Kidney (tissue), 14 donors: ENCODE data around the gene IRF5. TPM values are rescaled to one million over a fixed set of nuclear protein-coding genes. Genes with fewer than 3 reads are reported as not detected.

Experiments used
- DNase-seq, 5 donors: peaks; one replicate each; pipeline ENCODE4 v3.0.0-alpha.2; 2013 to 2020
- FAIRE-seq: peaks from 2 replicates; lab custom pipeline; 2012; peaks lifted over from hg19 to GRCh38; lab: Jason Lieb, UNC
- H3K27ac ChIP-seq, 2 donors: one replicate each; pipeline ENCODE4 v1.7.0; 2013; ENCODE audit warnings: low read depth in 2 of 2, low read length in 2 of 2, inconsistent platforms in 1 of 2
- H3K27me3 ChIP-seq: one replicate; pipeline ENCODE4 v1.7.1; 2013; ENCODE audit warnings: low read length, inconsistent platforms; ENCODE audit not compliant: control insufficient read depth, insufficient read depth
- H3K36me3 ChIP-seq, 3 donors: one replicate each; pipeline versions ENCODE4 v1.7.0 to v1.7.1; 2013; ENCODE audit warnings: low read length in 3 of 3, control low read depth in 1 of 3, inconsistent platforms in 1 of 3; ENCODE audit not compliant: insufficient read depth in 3 of 3, control insufficient read depth in 2 of 3
- H3K4me1 ChIP-seq, 3 donors: one replicate each; pipeline versions ENCODE4 v1.7.0 to v1.7.1; 2013; ENCODE audit warnings: low read length in 3 of 3, inconsistent platforms in 1 of 3, low read depth in 1 of 3; ENCODE audit not compliant: control insufficient read depth in 2 of 3, insufficient read depth in 2 of 3
- H3K4me3 ChIP-seq, 3 donors: one replicate each; pipeline versions ENCODE4 v1.7.0 to v1.8.1; 2013; ENCODE audit warnings: low read length in 3 of 3, control low read depth in 1 of 3, inconsistent platforms in 1 of 3
- H3K9ac ChIP-seq, 3 donors: one replicate each; pipeline versions ENCODE4 v1.7.0 to v1.7.1; 2013; ENCODE audit warnings: low read length in 3 of 3, control low read depth in 1 of 3, inconsistent platforms in 1 of 3
- H3K9me3 ChIP-seq, 3 donors: one replicate each; pipeline versions ENCODE4 v1.7.0 to v1.7.1; 2013; ENCODE audit warnings: low read length in 3 of 3, control low read depth in 1 of 3, inconsistent platforms in 1 of 3; ENCODE audit not compliant: control insufficient read depth in 2 of 3, insufficient read depth in 1 of 3
- CTCF ChIP-seq: IDR thresholded peaks from 3 replicates; pipeline ENCODE4 v1.5.1; 2012; ENCODE audit warnings: mild to moderate bottlenecking, moderate library complexity, borderline replicate concordance; ENCODE audit not compliant: insufficient read depth; ENCODE audit errors: extremely low read depth
- intact Hi-C: fragments of 100-400 bp; cut with DNase I; formaldehyde crosslinking; loops from one replicate; pipeline ENCODE4 v1.11.1; 2022
- polyA plus RNA-seq: library from polyadenylated mRNA; stranded (reverse); fragments of 350-450 nt; fragmentation: Illumina TruSeq; extraction: RNeasy Lipid Tissue Mini Kit (QIAGEN cat#74804); gene quantifications from one replicate; pipeline ENCODE4 v1.2.3, GENCODE V29; 2014; ENCODE audit warnings: low read depth, low replicate concordance; ENCODE audit not compliant: insufficient read depth
- total RNA-seq: library from RNA; stranded (reverse); fragmentation: NEBNext Ultra II Directional; extraction: Animal tissue kit (Norgen Biotek cat#: 25700); gene quantifications from one replicate; pipeline ENCODE4 v1.2.1, GENCODE V29; 2021
- donor health status: control.
- donor health status: control.
- donor health status: control.
- donor health status: control.
- donor health status: control.
- donor health status: DM: yes; HTN: yes; CAD: no.
- donor health status: Normal renal cell carcinoma (clear cell type).

The IRF5 gene
- total and polyA plus RNA-seq, 2 donors from 2014 or later: 13.0 to 27.1 TPM

DNA sequence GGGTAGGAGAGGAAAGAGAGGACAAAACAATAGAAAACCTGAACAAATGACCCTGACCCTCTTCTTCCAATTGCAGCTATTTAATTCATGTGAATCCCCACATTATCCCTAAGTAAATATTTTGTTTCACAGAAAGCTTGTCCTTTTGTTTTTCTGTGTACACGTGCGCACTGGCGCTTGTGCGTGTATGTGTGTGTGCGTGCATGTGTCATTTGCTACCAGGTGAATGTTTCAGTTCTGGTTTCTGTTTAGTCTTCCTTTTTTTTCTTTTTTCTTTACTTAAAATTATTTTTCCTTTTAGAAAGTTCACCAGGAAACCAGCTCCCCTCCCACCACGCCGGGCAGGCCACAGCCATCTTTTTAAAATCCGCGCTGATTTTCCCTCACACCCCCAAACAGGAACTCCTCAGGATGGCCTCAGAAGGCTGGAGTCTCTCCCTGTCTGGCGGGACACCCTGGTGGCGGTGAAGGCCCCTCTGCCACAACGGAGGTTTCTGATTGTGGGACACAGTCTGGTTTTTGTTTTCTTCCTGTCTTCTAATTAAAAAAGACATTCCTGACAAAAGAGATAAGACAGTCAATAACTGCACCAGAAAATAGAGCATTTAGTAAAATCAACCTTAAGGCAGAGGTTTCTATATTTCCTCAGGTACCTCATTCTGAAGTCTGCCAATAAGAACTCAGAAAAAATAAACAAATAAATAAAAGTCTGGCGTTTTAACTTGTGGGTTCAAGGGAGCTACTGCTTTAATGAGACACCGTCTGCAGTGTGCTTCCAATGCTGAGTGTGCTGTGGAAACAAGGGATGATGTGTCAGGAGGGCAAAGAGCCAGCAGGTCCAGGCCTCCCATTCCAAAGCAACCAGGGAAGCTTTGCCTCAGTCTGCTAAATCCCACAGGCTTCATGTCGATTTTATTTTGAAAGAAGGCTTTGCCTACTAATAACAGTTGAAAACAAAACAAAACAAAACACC, 17.4 kb downstream of the IRF5 start:
- Histone ChIP-seq H3K9me3 (no peaks in the 10 kb centered on the region), H3K4me3 (no peak overlapping the region), H3K27me3 (no peaks in the 10 kb centered on the region), H3K9ac (no peak overlapping the region), H3K4me1 (no peaks in the 10 kb centered on the region), H3K36me3 (peaks cover 9 to 61% (median 27%) of the 10 kb centered on the region in 3 donors), H3K27ac (no peak overlapping the region)
- intact Hi-C loops: no loop called here
- DNase-seq (no peak), FAIRE-seq (no peak)
- TF ChIP-seq CTCF: no peak

GRCh38 chr7:128955981-128956380, 18.3 kb downstream of the IRF5 start:
- Histone ChIP-seq H3K36me3 (peaks cover 9 to 61% (median 27%) of the 10 kb centered on the region in 3 donors), H3K4me3 (no peak overlapping the region)

DNA sequence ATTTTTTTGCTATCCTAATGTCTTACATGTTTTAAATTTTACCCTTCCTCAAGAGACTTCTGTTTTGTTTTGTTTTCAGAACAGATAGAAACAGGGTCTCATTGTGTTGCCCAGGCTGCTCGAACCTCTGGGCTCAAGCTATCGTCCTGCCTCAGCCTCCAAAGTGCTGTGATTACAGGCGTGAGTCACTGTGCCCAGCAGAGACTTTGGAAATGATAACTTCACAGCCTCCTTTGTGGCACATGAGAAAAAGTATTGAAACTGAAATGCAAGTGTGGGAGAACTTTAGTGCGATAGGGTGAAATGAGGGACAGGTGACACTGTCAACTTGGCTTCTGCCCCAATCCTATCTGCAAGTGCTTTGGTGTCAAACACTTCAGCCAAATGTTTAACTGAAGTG, 21.6 kb downstream of the IRF5 start:
- no peak overlapping the region for H3K4me3 ChIP-seq
- H3K36me3 ChIP-seq: peaks cover 8 to 46% (median 28%) of the 10 kb centered on the region in 3 donors
- peaks cover 0 to 10% (median 2%) of the 10 kb centered on the region in 3 donors for H3K4me1 ChIP-seq
- FAIRE-seq (no peak), DNase-seq (no peak)
- H3K9me3 ChIP-seq: no peaks in the 10 kb centered on the region
- H3K27me3 ChIP-seq: no peaks in the 10 kb centered on the region
- intact Hi-C loops: no loop called here
- H3K27ac ChIP-seq: no peak overlapping the region
- TF ChIP-seq CTCF: no peak
- no peak overlapping the region for H3K9ac ChIP-seq

More at GRCh38 chr7:128955981-128956380, 18.3 kb downstream of the IRF5 start:
- H3K27me3 ChIP-seq: no peaks in the 10 kb centered on the region
- FAIRE-seq: no peak
- no peak for TF ChIP-seq CTCF
- no peak overlapping the region for H3K9ac ChIP-seq
- no peaks in the 10 kb centered on the region for H3K4me1 ChIP-seq
- intact Hi-C loops: no loop called here
- DNase-seq: no peak
- H3K27ac ChIP-seq: no peak overlapping the region
- H3K9me3 ChIP-seq: no peaks in the 10 kb centered on the region
